Activated CD4-positive, alpha-beta T cell treated with anti-CD3 and anti-CD28 coated beads, Interleukin-2, Interleukin-6, amounts not matched to agents 100 ng/mL and 50 ng/mL, durations not matched to agents 16 hours and 8 hours (primary cell): Measurements from ENCODE around the gene TET3.

Experiments
- DNase-seq: peaks from one replicate; pipeline ENCODE4 v3.0.0-alpha.2; 2020

Gene TET3

GRCh38 chr2:73987948-73988700, 3.4 kb downstream of the TET3 start:
- DNase-seq: no peak

GRCh38 chr2:73989972-73990371, 5.3 kb downstream of the TET3 start:
- no peak for DNase-seq

- DNase-seq: no peak
Observed at GRCh38 chr2:73990531-73990930, 5.8 kb downstream of the TET3 start.

GRCh38 chr2:73992036-73992435, 7.3 kb downstream of the TET3 start:
- DNase-seq: no peak

GRCh38 chr2:73993376-73993775, 8.7 kb downstream of the TET3 start:
- DNase-seq: no peak

- no peak for DNase-seq
Observed at GRCh38 chr2:73993778-73994177, 9.1 kb downstream of the TET3 start.

- no peak for DNase-seq
Observed at GRCh38 chr2:73994178-73994831, 9.6 kb downstream of the TET3 start.

GRCh38 chr2:73995810-73996209, 11.1 kb downstream of the TET3 start:
- no peak for DNase-seq

GRCh38 chr2:73997813-73998212, 13.1 kb downstream of the TET3 start:
- no peak for DNase-seq

- no peak for DNase-seq
Observed at GRCh38 chr2:73998451-73998850, 13.7 kb downstream of the TET3 start.

- DNase-seq: no peak
Observed at GRCh38 chr2:73998933-73999332, 14.2 kb downstream of the TET3 start.

- no peak for DNase-seq
Observed at GRCh38 chr2:73999881-74000597, 15.3 kb downstream of the TET3 start.

GRCh38 chr2:74000666-74001065, 16.0 kb downstream of the TET3 start:
- DNase-seq: no peak

- no peak for DNase-seq
Observed at GRCh38 chr2:74001121-74001520, 16.4 kb downstream of the TET3 start.

- peak; percentile 32 for DNase-seq
Observed at GRCh38 chr2:74001781-74002504, 17.2 kb downstream of the TET3 start.

- DNase-seq: peak; percentile 82
Observed at GRCh38 chr2:74002505-74003421, 18.1 kb downstream of the TET3 start.

- no peak for DNase-seq
Observed at GRCh38 chr2:74003494-74004211, 18.9 kb downstream of the TET3 start.

GRCh38 chr2:74004212-74005182, 19.8 kb downstream of the TET3 start:
- no peak for DNase-seq

- DNase-seq: no peak
Observed at GRCh38 chr2:74005786-74006185, 21.1 kb downstream of the TET3 start.

GRCh38 chr2:74006459-74006858, 21.7 kb downstream of the TET3 start:
- DNase-seq: no peak
